GM18517 (cell line): ENCODE results near the gene CRY2.
A peak's percentile ranks its signal among the peaks of the same experiment; 100 is the strongest.

ENCODE experiments used
- ATAC-seq: cut with Tn5 transposase; IDR thresholded peaks from one replicate; pipeline ENCODE4 v1.9.1; 2021; ENCODE audit warnings: mild to moderate bottlenecking, moderate library complexity; ENCODE audit not compliant: unreplicated experiment

The CRY2 gene

DNA sequence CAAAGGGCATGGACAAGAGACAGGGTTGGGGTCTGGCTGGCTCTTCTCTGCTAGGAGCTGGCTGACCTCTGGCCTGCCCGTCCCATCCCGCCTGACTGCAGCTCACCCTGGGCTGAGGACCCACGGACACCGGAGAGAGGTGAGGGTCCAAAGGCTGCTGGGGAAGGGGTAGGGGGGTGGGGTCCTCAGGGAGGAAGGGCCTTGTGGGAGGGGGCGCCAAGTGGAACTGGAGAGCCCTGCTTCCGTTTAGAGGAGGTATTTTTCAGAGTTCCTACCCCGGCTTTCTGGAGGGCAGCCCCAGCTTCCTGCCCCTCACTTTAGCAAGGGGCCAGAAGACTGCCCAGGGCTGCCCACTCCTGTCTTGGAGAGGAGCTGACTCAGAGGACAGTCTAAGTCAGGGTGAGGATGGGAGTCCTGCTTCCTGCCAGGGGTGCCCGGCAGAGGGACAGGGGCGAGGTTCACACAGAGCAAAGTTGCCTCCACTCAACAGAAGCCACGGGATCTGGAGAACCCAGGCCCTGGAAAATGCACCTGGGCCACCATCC lies 82.3 kb downstream of the CRY2 start:
- no peak for ATAC-seq

GRCh38 chr11:45930031-45930794 lies 82.9 kb downstream of the CRY2 start:
- peak; percentile 93 for ATAC-seq

GRCh38 chr11:45930951-45931570 lies 83.8 kb downstream of the CRY2 start:
- ATAC-seq = no peak

DNA sequence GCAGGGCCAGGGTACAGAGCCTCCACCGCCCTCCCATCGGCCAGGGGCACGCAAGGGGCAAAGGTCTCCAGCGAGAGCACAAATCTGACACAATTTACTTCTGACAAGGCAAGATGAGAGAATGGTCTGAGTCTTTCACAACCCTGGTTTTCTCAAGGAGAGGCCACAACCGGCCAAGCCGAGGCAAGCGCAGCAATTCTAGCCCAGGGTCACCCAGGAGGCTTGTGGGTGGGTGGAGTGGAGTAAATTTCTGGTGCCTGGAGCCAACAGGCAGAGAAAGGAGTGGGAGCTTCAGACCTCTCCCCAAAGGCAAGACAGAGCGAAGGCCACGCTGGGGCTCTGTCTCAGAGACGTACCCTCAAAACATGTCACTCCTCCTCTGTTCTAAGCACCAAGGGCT lies 84.5 kb downstream of the CRY2 start:
- no peak for ATAC-seq

- no peak for ATAC-seq
Measured at GRCh38 chr11:45932217-45932616, 84.9 kb downstream of the CRY2 start.
